ENCODE results near the gene IGFBP1. TPM values are rescaled to one million over a fixed set of nuclear protein-coding genes. Genes with fewer than 3 reads are reported as not detected.
A peak's percentile ranks its signal among the peaks of the same experiment; 100 is the strongest.
"Not testable (repeated sequence)": the region's sequence is repeated elsewhere in the genome, so short reads cannot be mapped to it uniquely, and the experiment has no call there.

The IGFBP1 gene
- total and polyA plus RNA-seq, 2 of the 13 experiments (the other 11 are each of a cell fraction or from before 2014, with no cell fraction given), result 5.4 to 885 TPM

DNA sequence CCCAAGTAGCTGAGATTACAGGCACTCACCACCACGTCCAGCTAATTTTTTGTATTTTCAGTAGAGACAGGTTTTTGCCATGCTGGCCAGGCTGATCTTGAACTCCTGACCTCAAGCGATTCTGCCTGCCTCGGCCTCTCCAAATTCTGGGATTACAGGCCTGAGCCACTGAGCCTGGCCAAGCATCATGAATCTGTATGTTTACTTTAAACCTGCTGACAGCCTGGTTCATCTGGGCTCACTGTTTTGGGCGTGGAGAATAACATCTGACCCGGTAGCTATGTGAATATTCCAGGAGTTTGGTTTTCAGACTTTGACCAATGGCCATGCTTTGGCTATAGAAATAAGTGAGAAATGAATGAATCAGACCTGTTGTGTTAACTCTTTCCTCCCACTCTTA, 41.8 kb upstream of the IGFBP1 start:
- H3K4me1 ChIP-seq (ENCODE audit: insufficient read depth, low read length); H3K79me2 ChIP-seq (ENCODE audit: insufficient read depth, low read length); in situ Hi-C loops (cut with HindIII; ENCODE audit: extremely low pct_ligation_motif_present, low pct_unique_long_range_greater_than_20kb); BruUV-seq (replicated peaks); CTCF ChIA-PET (ENCODE audit: low intra/inter-chr PET ratio, low total read pairs); DNase-seq (ENCODE audit: low spot score); H3K9ac ChIP-seq (ENCODE audit: insufficient read depth, low read depth, low read length); FAIRE-seq; H3K36me3 ChIP-seq (replicated peaks in 1 of 2; ENCODE audit: control insufficient read depth in 1 of 2, insufficient read depth in 2 of 2, low read length in 2 of 2); H3K4me2 ChIP-seq (ENCODE audit: low read depth, low read length); intact Hi-C loops (cut with micrococcal nuclease; ENCODE audit: unreplicated experiment); H2AFZ ChIP-seq (ENCODE audit: low read length); H4K20me1 ChIP-seq (ENCODE audit: insufficient read depth, low read length); H3K4me3 ChIP-seq (replicated peaks in 1 of 3; ENCODE audit: insufficient read depth in 1 of 3, low read depth in 2 of 3, low read length in 3 of 3); H3K27me3 ChIP-seq (ENCODE audit: control insufficient read depth in 1 of 2, insufficient read depth in 2 of 2, low read length in 2 of 2); POLR2A ChIA-PET; H3K9me3 ChIP-seq (ENCODE audit: low read length); H3K27ac ChIP-seq (ENCODE audit: extremely low read length, insufficient read depth, low read length): not testable (repeated sequence)
- ATAC-seq, result peak; percentile 52; the same call in 2 of the 3 replicates
- peak; percentile 54; the same call in 1 of the 2 replicates for TF ChIP-seq ZNF652 (CRISPR knock-in tag; IDR thresholded peaks at IDR 0.05; ENCODE audit: borderline replicate concordance, low read depth)
- 9% methylated on average over 5 of the region's 5 CpGs for WGBS (ENCODE audit: low lambda C conversion rate)

DNA sequence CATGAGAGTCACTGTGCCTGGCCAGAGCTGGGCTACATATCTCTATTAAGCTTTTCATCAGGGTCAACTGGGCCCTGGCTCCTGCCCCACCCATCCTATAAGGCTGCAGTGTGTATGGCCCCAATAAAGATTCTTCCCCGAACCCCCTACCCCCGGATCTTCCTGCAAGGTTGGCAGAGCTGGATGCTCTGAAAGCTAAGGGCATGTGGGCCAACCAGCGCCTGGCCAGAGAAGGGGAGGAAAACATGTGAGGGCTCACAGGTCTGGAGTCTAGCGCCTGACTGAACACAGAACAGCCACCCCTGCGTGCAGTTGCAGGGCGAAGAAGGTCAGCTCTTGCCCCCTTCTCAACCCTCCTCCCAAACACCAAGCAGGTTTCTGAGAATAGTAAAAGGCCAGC, 39.6 kb upstream of the IGFBP1 start:
- H3K36me3 ChIP-seq (replicated peaks in 1 of 2; ENCODE audit: control insufficient read depth in 1 of 2, insufficient read depth in 2 of 2, low read length in 2 of 2); BruUV-seq (replicated peaks); ATAC-seq; intact Hi-C loops (cut with micrococcal nuclease; ENCODE audit: unreplicated experiment); H4K20me1 ChIP-seq (ENCODE audit: insufficient read depth, low read length); H3K4me2 ChIP-seq (ENCODE audit: low read depth, low read length); H3K9ac ChIP-seq (ENCODE audit: insufficient read depth, low read depth, low read length); H3K9me3 ChIP-seq (ENCODE audit: low read length); H3K4me3 ChIP-seq (replicated peaks in 1 of 3; ENCODE audit: insufficient read depth in 1 of 3, low read depth in 2 of 3, low read length in 3 of 3); H3K27me3 ChIP-seq (ENCODE audit: control insufficient read depth in 1 of 2, insufficient read depth in 2 of 2, low read length in 2 of 2); FAIRE-seq; POLR2A ChIA-PET; DNase-seq (ENCODE audit: low spot score); H3K4me1 ChIP-seq (ENCODE audit: insufficient read depth, low read length); in situ Hi-C loops (cut with HindIII; ENCODE audit: extremely low pct_ligation_motif_present, low pct_unique_long_range_greater_than_20kb); CTCF ChIA-PET (ENCODE audit: low intra/inter-chr PET ratio, low total read pairs); H3K27ac ChIP-seq (ENCODE audit: extremely low read length, insufficient read depth, low read length); H3K79me2 ChIP-seq (ENCODE audit: insufficient read depth, low read length); H2AFZ ChIP-seq (ENCODE audit: low read length): not testable (repeated sequence)
- 32% methylated on average over 5 of the region's 6 CpGs for WGBS (ENCODE audit: low lambda C conversion rate)

GRCh38 chr7:45852984-45853383, 35.3 kb upstream of the IGFBP1 start:
- H3K4me3 ChIP-seq (replicated peaks in 1 of 3; ENCODE audit: insufficient read depth in 1 of 3, low read depth in 2 of 3, low read length in 3 of 3); H3K36me3 ChIP-seq (replicated peaks in 1 of 2; ENCODE audit: control insufficient read depth in 1 of 2, insufficient read depth in 2 of 2, low read length in 2 of 2); FAIRE-seq; H2AFZ ChIP-seq (ENCODE audit: low read length); in situ Hi-C loops (cut with HindIII; ENCODE audit: extremely low pct_ligation_motif_present, low pct_unique_long_range_greater_than_20kb); H3K4me2 ChIP-seq (ENCODE audit: low read depth, low read length); CTCF ChIA-PET (ENCODE audit: low intra/inter-chr PET ratio, low total read pairs); H4K20me1 ChIP-seq (ENCODE audit: insufficient read depth, low read length); H3K9ac ChIP-seq (ENCODE audit: insufficient read depth, low read depth, low read length); BruUV-seq (replicated peaks); H3K9me3 ChIP-seq (ENCODE audit: low read length); H3K27ac ChIP-seq (ENCODE audit: extremely low read length, insufficient read depth, low read length); H3K4me1 ChIP-seq (ENCODE audit: insufficient read depth, low read length); DNase-seq (ENCODE audit: low spot score); H3K27me3 ChIP-seq (ENCODE audit: control insufficient read depth in 1 of 2, insufficient read depth in 2 of 2, low read length in 2 of 2); POLR2A ChIA-PET; H3K79me2 ChIP-seq (ENCODE audit: insufficient read depth, low read length); TF ChIP-seq CREB1 (CRISPR knock-in tag; IDR thresholded peaks at IDR 0.05): not testable (repeated sequence)
- WGBS (ENCODE audit: low lambda C conversion rate), result 9% methylated on average over 9 of the region's 10 CpGs
- TF ChIP-seq MNT (IDR thresholded peaks at IDR 0.05), result peak; percentile 93
- TF ChIP-seq CREB1 (IDR thresholded peaks at IDR 0.05), result peak; percentile 13; the same call in 1 of the 2 replicates
- 0 out of 2 replicates have a peak, but pooled peaks have one; percentile 11 for TF ChIP-seq ZNF687 (CRISPR knock-in tag; IDR thresholded peaks at IDR 0.05)
- intact Hi-C loops (cut with micrococcal nuclease; ENCODE audit: unreplicated experiment), result loop anchor here (5.0 kb wide), 1 partner anchor 271 kb away; no protein-coding TSS in a partner anchor
- ATAC-seq, result peak; percentile 37

All from HepG2 (cell line).